K562 (cell line): ENCODE data around the gene CLIC1. TPM values are rescaled to one million over a fixed set of nuclear protein-coding genes. Genes with fewer than 3 reads are reported as not detected.

ENCODE experiments used
- CCAR2 ChIP-seq: fragments of 200-400 bp; formaldehyde crosslinking; IDR thresholded peaks from 2 replicates; pipeline ENCODE4 v1.6.1; 2017; ENCODE audit warnings: mild to moderate bottlenecking, low read depth, low read length
- CHAMP1 ChIP-seq: fragments of 450-650 bp; IDR thresholded peaks from 2 replicates; pipeline ENCODE4 v1.6.1; 2016; ENCODE audit warnings: mild to moderate bottlenecking
- ETV1 ChIP-seq: fragments of 450-650 bp; conservative IDR thresholded peaks from 2 replicates; pipeline ENCODE4 v1.6.1; 2016; ENCODE audit warnings: missing genetic modification characterization, control low read depth, low read depth, missing compliant biosample characterization
- HIVEP1 ChIP-seq: fragments of 250-450 bp; sonication (Bioruptor Pico); IDR thresholded peaks from 2 replicates; pipeline ENCODE4 v1.4.0; 2020; ENCODE audit warnings: mild to moderate bottlenecking
- NFRKB ChIP-seq: fragments of 450-650 bp; IDR thresholded peaks from 2 replicates; pipeline ENCODE4 v1.6.1; 2016; ENCODE audit warnings: low read depth
- NR4A1 ChIP-seq, 2 experiments: fragments of 250-450 bp in 1 of 2; fragments of 450-650 bp in 1 of 2; sonication (Bioruptor Pico) in 1 of 2; IDR thresholded peaks; 2 replicates each; pipeline versions ENCODE4 v1.4.0 to v1.6.1; 2016 to 2020; ENCODE audit warnings: mild to moderate bottlenecking in 2 of 2, missing compliant biosample characterization in 1 of 2, missing genetic modification characterization in 1 of 2, moderate library complexity in 1 of 2
- PBX2 ChIP-seq, 2 experiments: IDR thresholded peaks in 1 of 2; conservative IDR thresholded peaks in 1 of 2; 2 replicates each; pipeline ENCODE4 v1.6.1; 2016; ENCODE audit warnings: low read depth in 2 of 2, mild to moderate bottlenecking in 1 of 2, missing compliant biosample characterization in 1 of 2, missing genetic modification characterization in 1 of 2, moderate library complexity in 1 of 2
- POLR2H ChIP-seq: IDR thresholded peaks from 2 replicates; pipeline ENCODE4 v1.6.1; 2016; ENCODE audit warnings: missing genetic modification characterization, low read depth, mild to moderate bottlenecking, control low read depth, missing compliant biosample characterization, moderate library complexity
- SP1 ChIP-seq: sonication (generic); formaldehyde crosslinking; IDR thresholded peaks from 2 replicates; pipeline ENCODE4 v1.8.1; 2022; ENCODE audit warnings: mild to moderate bottlenecking, missing genetic modification reagents
- SUPT5H ChIP-seq: fragments of 450-650 bp; IDR thresholded peaks from 2 replicates; pipeline ENCODE4 v1.6.1; 2016
- TRIM28 ChIP-seq: fragments of 450-650 bp; IDR thresholded peaks from 2 replicates; pipeline ENCODE4 v1.6.1; 2017
- XRCC3 ChIP-seq: fragments of 450-650 bp; IDR thresholded peaks from 2 replicates; pipeline ENCODE4 v1.6.1; 2017; ENCODE audit warnings: mild to moderate bottlenecking, moderate library complexity
- ZBTB5 ChIP-seq: fragments of 450-650 bp; IDR thresholded peaks from 2 replicates; pipeline ENCODE4 v1.6.1; 2017; ENCODE audit warnings: antibody characterized with exemption
- ZNF217 ChIP-seq: sonication (generic); formaldehyde crosslinking; IDR thresholded peaks from 2 replicates; pipeline ENCODE4 v1.8.0; 2022; ENCODE audit warnings: mild to moderate bottlenecking, missing genetic modification reagents
- ZNF41 ChIP-seq: fragments of 250-450 bp; sonication (Bioruptor Pico); conservative IDR thresholded peaks from 2 replicates; pipeline ENCODE4 v1.4.0; 2020; ENCODE audit warnings: mild to moderate bottlenecking
- ZNF444 ChIP-seq: fragments of 250-450 bp; sonication (Bioruptor Pico); IDR thresholded peaks from 2 replicates; pipeline ENCODE4 v1.4.0; 2020; ENCODE audit warnings: mild to moderate bottlenecking, moderate library complexity
- polyA plus RNA-seq, 8 experiments: library from polyadenylated mRNA; depleted of rRNA in 4 of 8; stranded (reverse) in 5 of 8; unstranded in 3 of 8; fragments of >200 nt; fragmentation: Nextera tagmentation in 2 of 8; fragmentation: Illumina TruSeq in 1 of 8; extraction: Ambion mirVana in 2 of 8; extraction: Trizol in 1 of 8; gene quantifications; 2 replicates each; pipeline versions ENCODE4 v1.2.1 to v1.2.3, GENCODE V29; 2011 to 2014; ENCODE audit warnings: inconsistent platforms in 1 of 8, missing spikeins in 1 of 8
- total RNA-seq, 7 experiments: library from RNA; depleted of rRNA in 6 of 7; stranded (reverse); fragments of >200 nt in 6 of 7; fragmentation: Illumina TruSeq in 2 of 7; extraction: Trizol in 2 of 7; gene quantifications; 2 replicates each; pipeline versions ENCODE4 v1.2.1 to v1.2.3, GENCODE V29; 2011 to 2021; ENCODE audit warnings: low replicate concordance in 1 of 7

The CLIC1 gene
- total and polyA plus RNA-seq, 9 of the 15 experiments (the other 6 are each of a cell fraction or from before 2014, with no cell fraction given) = 1,267 to 2,419 (median 1,808) TPM

- no peak for TF ChIP-seq ZNF217 (CRISPR knock-in tag)
- 0 out of 2 replicates have a peak, but pooled peaks have one; percentile 17 for TF ChIP-seq NR4A1 (CRISPR knock-in tag; IDR thresholded peaks at IDR 0.05)
- TF ChIP-seq NR4A1 (tag; IDR thresholded peaks at IDR 0.05) = peak; percentile 74; the same call in 1 of the 2 replicates
- no peak for TF ChIP-seq PBX2 (CRISPR knock-in tag; IDR thresholded peaks at IDR 0.05; ENCODE audit: low read depth)
- TF ChIP-seq PBX2 (tag; conservative IDR thresholded peaks at IDR 0.05; ENCODE audit: low read depth) = peak; percentile 52
- peak; percentile 93 for TF ChIP-seq SUPT5H
- TF ChIP-seq TRIM28 = no peak; the same call in 1 of the 2 replicates
- no peak for TF ChIP-seq ZNF444
- no peak for TF ChIP-seq XRCC3
- TF ChIP-seq POLR2H = no peak
- peak; percentile 91 for TF ChIP-seq ETV1 (tag)
- 0 out of 2 replicates have a peak, but pooled peaks have one; percentile 27 for TF ChIP-seq ZNF41 (CRISPR knock-in tag)
- peak; percentile 81 for TF ChIP-seq SP1 (CRISPR knock-in tag)
- TF ChIP-seq HIVEP1 (CRISPR knock-in tag) = peak; percentile 78; the same call in 1 of the 2 replicates
- no peak for TF ChIP-seq CHAMP1
- no peak for TF ChIP-seq NFRKB
- no peak; the same call in 1 of the 2 replicates for TF ChIP-seq ZBTB5
- TF ChIP-seq CCAR2 = no peak
These were observed 2.0 kb upstream of the CLIC1 start (continued) for GRCh38 chr6:31737991-31738979.
